ENCODE measurements around the gene RARS1. TPM values are rescaled to one million over a fixed set of nuclear protein-coding genes. Genes with fewer than 3 reads are reported as not detected.

Gene RARS1
- total RNA-seq, 1 experiment from 2014 or later = 139 TPM

DNA sequence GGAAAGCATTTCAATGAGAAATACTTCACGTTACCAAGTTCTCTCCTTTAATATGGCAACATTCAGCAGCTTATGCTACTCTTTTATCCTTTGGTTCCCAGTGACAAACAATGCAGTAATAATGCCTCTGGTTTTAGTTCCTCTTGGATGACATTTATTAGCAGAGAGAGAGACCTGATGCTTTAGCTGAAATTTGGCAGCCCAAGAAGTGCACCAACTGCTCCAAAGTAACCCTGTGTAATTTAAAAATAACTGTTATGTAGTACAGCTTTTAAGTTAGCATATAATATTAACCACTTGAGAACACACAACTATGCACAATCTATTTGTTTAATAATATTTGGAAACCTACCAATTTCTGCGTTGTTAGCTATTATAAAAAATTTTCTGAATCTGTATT lies 71.1 kb downstream of the RARS1 start:
- no peaks in the 10 kb centered on the region; the same call in 1 of the 2 replicates for H3K9me3 ChIP-seq (replicated peaks)
- no peaks in the 10 kb centered on the region for H3K27me3 ChIP-seq
- no peak for DNase-seq
- no peaks in the 10 kb centered on the region for H3K4me1 ChIP-seq
- H3K36me3 ChIP-seq = peaks cover 94% of the 10 kb centered on the region
- H3K27ac ChIP-seq = no peak overlapping the region
- H3K4me3 ChIP-seq = no peak overlapping the region

DNA sequence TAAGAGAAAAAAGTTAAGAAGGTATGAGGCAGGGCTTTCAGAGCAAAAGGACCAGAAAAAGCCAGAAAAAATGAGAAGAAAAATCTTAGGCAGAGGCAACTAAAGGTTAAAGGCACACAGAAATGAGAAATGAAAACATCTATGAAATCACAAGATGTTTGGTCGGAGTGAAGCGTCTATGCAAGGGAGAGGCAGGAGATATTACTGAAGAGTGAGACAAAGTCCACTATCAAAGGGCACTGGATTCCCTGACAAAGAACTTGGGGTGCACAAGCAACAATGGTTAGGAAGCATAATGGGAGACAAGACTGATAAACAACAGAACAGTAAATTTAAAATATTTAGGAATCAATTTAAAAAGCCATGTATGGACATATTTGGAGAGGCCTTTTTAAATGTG lies 76.0 kb downstream of the RARS1 start:
- Histone ChIP-seq H3K4me3 (no peak overlapping the region), H3K36me3 (peaks cover 92% of the 10 kb centered on the region), H3K27ac (no peak overlapping the region), H3K4me1 (no peaks in the 10 kb centered on the region), H3K27me3 (no peaks in the 10 kb centered on the region), H3K9me3 (replicated peaks) (no peaks in the 10 kb centered on the region; the same call in 1 of the 2 replicates)
- no peak for DNase-seq

DNA sequence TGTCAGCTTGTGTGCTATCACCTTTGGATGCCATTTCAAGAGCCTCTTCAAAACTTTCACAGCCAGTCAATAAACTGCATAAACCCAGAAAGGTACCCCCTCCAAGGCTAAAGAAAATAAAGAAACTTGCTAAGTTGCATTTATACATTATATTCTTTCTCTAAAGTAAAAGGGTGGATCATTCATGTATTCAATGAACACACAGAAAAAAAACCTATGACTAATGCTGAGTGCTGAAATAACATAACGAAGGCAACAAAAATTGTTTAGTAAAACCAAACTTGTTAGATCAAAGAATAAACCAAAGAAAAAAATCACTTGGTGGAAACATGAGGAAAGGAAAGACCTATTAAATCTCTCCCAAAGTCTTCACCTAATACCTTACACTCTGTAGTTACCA lies 77.7 kb downstream of the RARS1 start:
- H3K27ac ChIP-seq = no peak overlapping the region
- no peaks in the 10 kb centered on the region for H3K4me1 ChIP-seq
- no peak overlapping the region for H3K4me3 ChIP-seq
- H3K36me3 ChIP-seq = peaks cover 88% of the 10 kb centered on the region
- no peak for DNase-seq
- no peaks in the 10 kb centered on the region for H3K27me3 ChIP-seq
- no peaks in the 10 kb centered on the region; the same call in 1 of the 2 replicates for H3K9me3 ChIP-seq (replicated peaks)

DNA sequence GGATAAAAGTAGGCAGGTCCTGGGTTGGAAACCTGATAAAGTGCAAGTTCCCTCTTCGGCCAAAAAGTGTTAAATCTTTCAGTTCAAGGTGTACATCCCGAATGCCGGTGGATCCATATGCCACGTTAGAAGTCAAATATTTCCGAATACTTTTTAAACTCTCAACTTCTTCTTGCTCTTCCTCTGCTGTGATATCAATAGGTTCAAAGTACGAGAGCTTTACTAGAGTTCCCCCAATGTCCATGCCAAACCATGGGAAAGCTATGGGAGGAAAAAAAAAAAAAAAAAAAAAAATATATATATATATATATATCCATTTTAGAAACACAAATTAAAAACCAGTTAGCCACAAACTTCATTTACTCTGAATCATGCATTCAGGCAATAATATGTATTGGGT lies 82.5 kb downstream of the RARS1 start:
- no peak for DNase-seq
- H3K4me1 ChIP-seq = no peaks in the 10 kb centered on the region
- no peaks in the 10 kb centered on the region for H3K9me3 ChIP-seq (replicated peaks)
- peaks cover 61% of the 10 kb centered on the region for H3K36me3 ChIP-seq
- H3K4me3 ChIP-seq = no peak overlapping the region
- H3K27me3 ChIP-seq = no peaks in the 10 kb centered on the region
- no peak overlapping the region for H3K27ac ChIP-seq

Other genes with a start within 250 kb of the RARS1 start
- gene WWC1, start 194.8 kb upstream of the RARS1 start, total RNA-seq (2014; rRNA removed; shearing (Covaris generic)) = not detected in 2 replicates
- not detected in 2 replicates for gene FBLL1, start 42.8 kb downstream of the RARS1 start, total RNA-seq (2014; rRNA removed; shearing (Covaris generic))
- gene PANK3, start 92.9 kb downstream of the RARS1 start, total RNA-seq (2014; rRNA removed; shearing (Covaris generic)) = 97.9 and 111 TPM in 2 replicates

All from SJCRH30 (cell line).